HG03175 (cell line): Measurements from ENCODE around the gene ABTB2.
"Not testable (repeated sequence)": the region's sequence is repeated elsewhere in the genome, so short reads cannot be mapped to it uniquely, and the experiment has no call there.

Experiments
- ATAC-seq: cut with Tn5 transposase; IDR thresholded peaks from one replicate; pipeline ENCODE4 v1.9.1; 2021; ENCODE audit warnings: mild to moderate bottlenecking, moderate library complexity; ENCODE audit not compliant: unreplicated experiment

ABTB2 gene

DNA sequence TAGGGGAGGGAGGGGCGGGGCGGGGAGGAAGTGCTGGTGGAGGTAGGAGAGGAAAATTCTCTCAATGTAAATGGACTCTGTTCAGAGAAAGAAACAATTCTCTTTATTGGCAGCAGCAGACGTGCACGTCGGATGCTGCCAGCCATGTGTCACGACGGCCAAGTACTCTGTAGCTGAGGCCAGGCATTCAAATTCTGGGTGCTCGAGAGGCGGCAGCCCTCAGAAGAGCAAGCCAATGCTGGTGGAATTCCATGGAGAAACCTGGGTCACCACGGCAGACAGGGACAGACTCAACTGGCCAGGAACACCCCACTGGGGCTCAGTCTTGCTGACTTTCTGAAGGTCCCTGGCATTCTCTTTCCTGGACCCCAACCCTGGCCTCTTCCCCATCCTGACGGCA lies 90.8 kb downstream of the ABTB2 start:
- no peak for ATAC-seq

DNA sequence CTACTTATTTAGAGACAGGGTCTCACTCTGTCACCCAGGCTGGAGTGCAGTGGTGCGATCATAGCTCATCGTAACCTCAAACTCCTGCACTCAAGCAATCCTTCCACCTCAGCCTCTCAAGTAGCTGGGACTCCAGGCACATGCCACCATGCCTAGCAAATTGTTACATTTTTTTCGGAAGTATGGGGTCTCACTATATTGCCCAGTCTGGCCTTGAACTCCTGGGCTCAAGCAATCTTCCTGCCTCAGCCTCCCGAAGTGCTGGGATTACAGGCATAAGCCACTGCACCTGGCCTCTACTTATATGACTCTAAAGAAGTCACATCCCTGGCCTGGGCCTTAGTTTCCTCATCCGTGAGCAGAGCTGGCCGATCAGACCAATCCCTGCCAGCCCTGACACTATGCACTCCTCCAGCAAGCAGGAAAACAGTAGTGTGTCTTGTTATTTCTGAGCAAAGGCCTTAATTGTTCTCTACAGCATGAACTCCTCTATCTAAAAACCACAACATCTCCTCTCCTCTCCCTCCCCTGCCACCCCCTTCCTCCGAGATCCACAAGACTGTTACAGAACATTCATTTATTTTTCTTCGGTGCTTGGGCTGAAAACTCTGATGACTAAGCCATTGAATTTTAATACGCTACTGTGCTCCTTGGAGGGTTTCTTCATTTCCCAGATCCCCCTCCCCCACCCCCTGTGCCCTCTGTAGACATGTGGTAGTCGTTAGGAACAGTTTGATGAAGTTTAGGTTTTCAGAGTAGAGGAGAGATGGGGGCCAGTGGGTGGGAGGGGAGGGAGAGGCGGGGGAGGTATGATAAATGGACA lies 91.5 kb downstream of the ABTB2 start:
- ATAC-seq: no peak

DNA sequence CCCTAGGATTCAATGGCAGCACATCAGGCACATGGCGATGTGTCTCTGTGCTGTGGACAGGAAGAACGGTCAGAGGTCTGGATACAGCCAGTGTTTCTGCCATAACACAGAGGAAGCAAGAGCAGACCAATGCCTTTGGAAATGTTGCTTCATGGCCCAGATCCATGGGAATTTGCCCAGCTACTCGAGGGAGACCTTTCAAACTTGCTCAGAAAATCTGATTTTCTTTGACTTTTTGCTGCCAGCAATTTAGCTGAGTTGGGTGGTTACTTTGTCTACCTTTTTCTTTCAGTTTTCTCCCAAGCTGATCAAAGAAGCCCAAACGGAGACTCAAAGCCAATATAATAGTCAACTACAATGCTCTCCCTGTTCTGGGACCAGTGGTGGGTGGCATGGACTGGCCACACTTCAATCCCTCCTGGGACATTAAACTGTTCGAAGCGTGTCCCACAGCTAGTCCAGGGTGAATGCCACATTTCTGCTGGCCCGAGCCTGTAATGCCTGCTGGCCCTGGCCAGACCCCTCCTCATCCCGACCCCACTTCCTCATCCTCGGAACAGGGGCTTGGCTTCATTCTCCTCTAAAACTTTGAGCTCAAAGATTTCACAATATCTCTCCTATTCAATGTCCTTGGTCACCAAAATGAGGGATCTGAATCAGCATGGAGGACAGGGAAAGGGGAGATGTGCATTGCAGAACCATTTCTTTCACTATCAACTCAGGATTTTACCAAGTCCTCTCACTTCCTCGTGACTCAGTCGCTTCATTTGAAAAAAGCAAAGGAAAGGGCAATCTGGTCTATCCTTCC lies 93.3 kb downstream of the ABTB2 start:
- ATAC-seq: no peak

DNA sequence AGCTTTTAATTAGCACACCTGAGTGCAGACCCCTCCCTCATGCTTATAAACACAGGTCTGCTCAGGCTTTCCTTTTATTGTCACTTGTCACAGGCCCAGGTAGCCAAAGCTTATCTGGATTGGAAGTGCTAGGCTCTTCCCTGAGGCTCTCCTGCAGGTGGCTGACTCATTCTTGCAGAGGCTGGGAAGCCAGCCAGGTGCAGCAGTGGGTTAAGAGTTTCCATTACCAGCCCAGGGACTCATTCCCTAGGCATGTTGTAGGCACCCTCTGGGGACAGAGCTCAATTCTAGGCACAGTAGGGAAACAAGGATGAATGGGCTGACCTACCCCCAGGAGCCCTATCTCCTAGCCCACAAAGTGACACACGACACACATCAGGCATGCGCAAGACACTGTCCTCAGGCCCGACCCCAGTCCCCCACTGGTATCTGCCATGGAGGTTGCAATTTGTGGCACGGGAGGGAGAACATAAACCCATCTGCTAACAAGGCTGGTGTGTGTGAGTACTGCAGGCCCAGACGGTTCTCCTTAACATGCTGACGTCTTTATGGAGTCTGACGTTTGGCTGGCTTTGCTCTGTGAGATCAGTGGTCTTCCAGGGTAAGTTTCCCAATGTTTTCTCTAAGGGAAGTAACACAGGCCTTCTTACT lies 94.2 kb downstream of the ABTB2 start:
- no peak for ATAC-seq

DNA sequence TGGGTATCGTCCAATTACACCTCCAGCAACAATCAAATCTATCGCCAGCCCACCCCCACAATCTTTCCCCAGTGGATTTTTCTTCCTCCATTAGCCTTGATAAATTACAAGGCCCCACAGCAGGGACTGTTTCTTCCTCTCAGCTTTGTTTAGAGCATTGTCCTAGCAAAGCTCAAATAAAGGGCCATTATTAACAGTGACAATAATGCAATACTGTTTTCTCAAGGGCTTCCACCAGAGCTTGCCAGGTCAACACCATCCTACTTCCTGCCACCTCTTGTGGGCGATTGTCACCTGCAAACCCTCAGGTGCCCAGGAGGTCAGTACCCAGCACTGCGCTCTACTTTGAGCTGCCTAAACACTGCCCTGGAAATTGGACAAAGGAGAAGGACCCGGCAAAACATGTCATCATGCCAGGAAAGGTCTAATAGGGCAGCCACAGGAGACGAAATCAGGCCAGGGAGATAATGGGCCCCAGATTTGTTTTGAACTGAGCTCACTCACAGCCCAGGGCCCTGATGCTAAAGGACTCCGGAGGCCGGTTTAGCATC lies 95.2 kb downstream of the ABTB2 start:
- no peak for ATAC-seq

DNA sequence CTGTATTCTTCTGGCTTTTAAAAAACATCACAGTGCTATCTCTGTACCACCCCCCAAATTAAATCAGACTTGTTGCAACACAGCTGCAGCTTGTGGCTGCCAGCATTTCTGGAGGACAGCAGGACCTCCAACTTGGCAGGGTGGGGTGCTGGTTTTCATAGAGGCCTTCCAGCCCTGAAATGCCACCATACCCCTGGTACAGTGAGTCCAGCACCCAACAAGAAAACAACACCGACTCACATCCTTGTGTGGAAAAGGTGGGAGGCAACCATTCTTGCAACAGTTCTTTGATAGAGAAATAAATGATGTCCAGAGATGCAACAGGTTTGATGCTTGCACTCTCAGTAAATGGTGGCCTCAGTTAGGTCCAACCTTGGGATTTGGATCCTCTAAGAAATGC lies 96.0 kb downstream of the ABTB2 start:
- ATAC-seq: no peak

DNA sequence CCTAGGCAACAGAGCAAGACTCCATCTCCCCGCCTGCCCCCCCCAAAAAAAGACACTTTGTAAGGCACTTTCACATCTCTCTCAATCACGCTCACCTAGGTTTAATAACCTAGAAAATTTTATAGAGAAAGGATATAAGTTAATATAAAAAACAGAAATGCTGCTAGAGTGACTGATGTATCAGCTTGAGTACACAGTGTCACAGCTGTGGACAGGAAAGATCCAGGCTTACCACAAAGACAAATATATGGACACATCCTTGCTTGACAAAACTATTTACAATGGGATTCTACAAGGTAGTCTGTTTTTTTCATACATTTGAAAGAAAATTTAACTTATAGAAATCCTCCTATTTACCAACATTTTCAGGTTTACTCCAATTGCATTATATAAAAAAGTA lies 96.7 kb downstream of the ABTB2 start:
- no peak for ATAC-seq

DNA sequence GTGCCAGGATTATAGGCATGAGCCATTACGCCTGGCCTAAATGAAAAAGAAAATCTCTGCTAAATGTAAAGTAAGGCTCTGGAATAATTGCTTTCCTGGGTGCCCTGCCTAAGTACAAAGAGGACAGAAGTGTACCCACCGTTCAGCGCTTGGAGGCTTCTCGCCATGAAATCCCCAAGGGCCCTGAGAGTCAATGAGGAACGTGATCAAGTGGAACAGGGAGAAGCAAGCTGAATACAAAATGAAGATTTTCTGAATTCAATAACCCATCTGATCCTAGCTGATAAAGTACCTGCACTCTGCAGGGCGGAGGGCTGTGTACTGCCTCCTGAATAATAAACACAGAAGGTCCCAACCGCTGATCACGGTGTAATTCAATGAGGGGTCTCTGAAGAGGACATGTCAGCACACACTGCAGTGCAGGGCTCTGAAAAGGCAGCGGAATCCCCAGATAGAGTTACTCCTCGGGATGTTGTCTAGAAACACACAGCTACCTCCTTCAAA lies 97.7 kb downstream of the ABTB2 start:
- ATAC-seq: no peak

DNA sequence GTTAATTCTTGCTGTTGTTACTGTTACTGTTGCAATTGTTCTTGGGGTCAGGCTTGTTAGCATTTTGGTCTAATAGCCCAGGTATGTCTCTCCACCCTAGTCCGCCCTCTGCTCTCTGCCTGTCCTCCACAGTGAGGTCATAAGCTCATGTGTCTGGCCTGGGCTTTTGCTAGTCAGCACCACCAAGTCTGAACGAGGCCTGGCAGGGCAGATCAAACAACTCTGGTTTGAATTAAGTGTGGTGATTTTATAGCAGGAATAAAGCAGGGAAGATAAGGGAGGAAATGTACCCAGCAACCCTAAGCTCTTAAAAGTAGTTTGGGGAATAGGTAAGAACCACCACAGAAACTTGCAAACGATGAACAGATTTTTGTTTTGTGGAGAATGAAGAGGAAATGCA lies 98.7 kb downstream of the ABTB2 start:
- no peak for ATAC-seq

DNA sequence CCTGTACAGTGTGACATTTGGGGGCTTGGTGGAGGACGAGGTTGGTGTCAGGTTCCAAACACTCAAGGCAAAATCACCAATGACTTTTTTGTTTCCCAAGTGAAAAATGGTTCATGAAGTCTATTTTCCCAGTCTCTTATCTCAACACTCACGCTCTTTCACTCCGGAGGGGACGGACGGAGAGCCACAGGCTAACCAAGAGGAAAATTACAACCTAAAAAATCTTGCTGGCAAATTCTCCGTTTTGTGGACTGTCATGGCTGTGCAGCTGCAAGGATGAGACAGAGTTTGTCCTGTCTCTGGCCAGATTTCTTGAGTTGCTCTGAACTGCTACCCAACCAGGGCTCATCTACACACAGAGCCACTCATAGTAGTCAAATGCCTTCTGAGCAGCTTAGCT lies 101.2 kb downstream of the ABTB2 start:
- no peak for ATAC-seq

DNA sequence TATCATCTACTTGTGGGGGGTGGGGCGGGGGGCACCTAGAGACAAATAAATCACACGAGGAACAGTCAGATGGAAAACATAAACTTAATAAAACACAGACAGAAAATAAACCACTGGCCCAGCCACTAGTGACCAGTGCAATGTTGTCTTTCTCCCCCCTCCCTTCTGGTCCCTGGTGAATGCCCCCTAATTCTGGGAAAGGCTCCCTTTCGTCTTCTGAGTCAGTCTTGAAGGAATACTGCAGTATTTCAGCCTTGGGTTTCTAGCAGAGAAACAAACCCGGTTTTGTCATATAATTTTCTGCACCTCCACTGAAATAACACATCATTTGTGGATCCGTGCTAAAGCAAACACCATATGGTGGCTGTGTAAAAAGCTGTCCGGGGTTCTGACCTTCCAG lies 101.7 kb downstream of the ABTB2 start:
- ATAC-seq: no peak

DNA sequence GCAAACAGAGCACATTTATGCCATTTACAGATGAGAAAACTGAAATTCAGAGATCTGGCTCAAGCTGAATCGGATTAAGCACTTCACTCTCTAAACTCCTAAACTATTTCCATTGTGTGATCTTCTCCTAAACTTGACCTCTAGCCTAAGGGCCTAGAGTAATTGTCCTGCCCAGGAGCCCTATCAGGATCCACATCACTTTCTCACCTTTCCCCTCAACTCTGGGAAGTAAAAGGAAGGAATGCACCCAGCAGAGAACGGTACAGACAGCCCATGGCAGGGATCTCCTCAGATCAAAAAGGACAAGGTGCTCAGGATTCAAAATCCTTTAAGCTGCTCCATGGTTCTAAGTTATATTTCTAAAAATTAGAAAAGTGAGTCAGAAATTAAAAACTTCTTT lies 102.7 kb downstream of the ABTB2 start:
- no peak for ATAC-seq

DNA sequence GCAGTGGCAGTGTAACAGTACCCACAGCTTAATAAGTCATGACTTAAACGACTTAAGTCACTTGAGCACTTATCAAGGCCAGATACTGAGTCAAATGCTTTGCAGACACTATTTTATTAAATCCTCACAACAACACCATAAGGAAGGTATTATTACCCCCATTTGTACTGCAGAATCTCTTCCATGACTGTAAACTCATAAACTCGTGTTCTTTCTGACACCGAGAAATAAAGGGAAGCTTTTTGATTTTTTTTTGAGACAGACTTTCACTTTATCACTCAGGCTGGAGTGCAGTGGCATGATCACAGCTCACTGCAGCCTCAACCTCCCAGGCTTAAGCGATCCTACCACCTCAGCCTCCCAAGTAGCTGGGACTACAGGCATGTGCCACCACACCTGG lies 103.8 kb downstream of the ABTB2 start:
- ATAC-seq: no peak

DNA sequence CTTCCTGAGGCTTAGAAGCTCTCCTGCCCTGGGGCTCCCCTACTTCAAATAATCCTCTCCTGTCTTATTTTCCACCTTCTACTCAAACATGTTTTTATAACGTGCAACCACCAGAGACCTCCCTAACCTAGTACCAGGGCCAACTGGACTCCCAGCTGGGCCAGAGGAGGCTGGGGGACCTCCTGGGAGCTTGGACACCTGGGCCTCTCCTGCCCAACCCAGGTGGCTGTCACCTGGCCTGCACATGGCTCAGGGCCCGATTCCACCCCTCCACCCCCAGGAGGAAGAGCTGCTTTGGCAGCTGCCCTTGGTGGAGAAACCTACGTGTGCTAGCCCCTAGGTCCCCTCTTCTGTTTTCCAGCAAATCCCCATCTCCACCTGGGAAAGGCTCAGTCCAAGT lies 105.2 kb downstream of the ABTB2 start:
- ATAC-seq: no peak

DNA sequence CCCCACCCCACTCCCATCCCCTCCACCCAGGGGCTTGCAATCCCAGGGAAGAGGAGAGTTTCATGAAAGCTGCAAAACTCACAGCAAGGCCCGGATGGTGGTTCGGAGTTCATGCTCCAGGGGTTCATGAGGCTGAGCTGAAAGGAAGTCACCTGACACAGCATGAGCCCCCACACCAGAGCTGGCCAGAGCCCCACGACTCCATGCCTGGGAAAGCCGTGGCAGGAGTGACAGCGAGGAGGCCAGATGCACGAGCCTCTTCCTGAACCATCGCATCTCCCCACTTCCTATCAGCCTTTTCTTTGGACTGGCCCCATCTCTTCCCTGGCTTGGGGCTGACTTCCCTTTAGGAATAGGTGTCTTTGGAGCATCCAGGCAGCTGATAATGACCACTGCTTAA lies 105.8 kb downstream of the ABTB2 start:
- no peak for ATAC-seq

DNA sequence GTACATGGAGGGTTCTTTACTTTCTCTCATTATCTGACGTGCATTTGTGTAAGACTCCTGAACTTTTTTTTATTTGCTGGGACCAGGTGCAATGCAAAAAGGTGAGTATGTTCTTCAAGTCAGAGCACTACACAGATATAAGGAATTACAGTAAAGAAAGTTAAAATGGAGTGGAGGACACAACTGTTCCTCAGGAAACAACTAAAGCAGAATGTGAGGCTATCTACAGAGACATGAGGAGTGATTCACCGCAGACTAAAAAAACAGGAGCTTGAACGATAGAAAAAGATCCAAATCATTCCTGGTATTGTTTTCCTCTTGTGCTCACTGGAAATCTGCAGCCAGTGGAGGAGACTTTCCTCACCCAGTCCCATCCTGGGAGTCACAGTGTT lies 106.2 kb downstream of the ABTB2 start:
- no peak for ATAC-seq

DNA sequence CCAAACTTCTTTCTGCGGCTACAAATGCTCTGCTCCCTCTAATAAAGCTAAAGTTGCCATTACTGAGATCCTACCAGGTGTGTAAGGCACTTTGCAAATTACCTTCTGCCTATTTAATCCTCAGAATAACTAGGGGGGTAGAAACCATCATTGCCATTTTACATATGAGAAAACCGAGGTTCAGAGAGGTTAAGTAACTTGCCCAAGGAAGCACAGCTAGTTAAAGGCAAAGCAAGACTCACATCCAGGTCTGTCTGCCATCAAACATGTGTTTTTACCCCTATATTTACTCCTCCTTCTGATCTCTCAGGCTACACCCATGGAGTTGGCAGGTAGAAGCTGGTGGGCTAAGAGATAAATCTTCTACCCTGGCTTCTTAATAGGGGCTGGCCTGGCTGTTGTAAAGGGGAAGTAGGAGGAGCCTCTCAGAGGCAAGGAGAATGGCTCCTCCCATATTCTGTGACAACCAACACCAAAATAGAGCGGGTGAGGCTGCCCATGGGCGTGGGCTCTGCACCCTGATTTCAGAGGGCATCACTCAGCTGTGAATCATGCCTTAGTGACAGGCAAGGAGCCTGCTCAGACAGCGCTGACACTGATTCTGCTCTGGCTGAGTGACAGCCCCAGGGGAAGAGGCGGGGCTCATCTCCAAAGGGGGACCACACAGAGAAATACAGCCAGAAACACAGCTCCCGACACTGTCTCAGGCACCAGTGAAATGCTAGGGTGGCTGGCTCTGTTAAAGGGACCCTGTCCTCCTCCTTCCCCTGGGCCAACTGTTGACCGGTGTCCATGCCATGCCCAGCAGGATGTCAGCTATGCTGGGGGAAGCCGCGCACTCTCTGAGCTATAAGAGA lies 106.8 kb downstream of the ABTB2 start:
- peak; percentile 82 for ATAC-seq

DNA sequence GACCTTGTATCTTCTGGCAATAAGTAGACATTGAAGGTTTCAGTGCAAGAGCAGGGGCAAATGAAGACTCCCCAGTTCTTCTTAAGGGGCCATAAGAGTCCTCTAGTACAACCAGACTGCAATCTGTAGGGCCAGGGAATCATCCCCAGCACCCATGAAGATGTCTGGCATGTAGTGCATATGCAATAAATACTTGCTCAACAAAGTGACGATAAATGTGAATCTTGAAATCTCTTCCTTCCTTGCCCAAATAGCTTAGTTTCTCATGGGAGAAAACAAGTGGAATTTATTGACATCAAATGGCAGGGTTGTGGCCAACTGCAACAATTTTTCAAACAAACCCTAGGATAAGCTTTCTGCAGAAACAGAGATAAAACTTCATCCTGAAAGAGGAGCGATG lies 107.6 kb downstream of the ABTB2 start:
- no peak for ATAC-seq

DNA sequence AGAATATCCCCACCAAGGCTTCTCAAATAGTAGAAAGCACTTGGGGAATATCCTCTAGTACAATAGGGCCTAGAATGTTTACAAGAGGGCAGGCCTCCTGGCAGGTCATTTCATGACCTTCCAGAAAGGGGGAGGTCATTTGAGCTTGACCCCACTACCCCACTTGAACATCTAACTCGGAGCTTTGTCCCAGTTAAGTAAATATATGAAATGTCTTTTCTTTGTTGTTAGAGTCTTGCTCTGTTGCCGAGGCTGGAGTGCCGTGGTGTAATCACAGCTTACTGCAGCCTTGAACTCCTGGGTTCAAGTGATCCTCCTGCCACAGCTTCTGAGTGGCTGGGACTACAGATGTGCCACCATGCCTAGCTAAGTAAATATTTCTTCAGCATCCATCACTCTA lies 108.4 kb downstream of the ABTB2 start:
- no peak for ATAC-seq

DNA sequence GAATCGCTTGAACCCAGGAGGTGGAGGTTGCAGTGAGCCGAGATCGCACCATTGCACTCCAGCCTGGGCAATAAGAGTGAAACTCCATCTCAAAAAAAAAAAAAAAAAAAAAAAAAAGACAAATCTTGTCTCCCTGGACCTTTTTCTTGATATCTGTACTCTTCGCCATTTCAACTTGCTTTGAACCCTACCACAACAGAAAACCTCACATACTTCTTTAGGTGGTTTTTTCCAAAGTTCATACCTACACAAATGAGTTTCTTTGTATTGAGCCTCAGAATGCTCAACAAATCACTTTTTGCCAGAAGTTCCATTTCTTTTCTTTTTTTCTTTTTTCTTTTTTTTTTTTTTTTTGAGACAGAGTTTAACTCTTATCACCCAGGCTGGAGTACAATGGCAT lies 111.3 kb downstream of the ABTB2 start:
- ATAC-seq: not testable (repeated sequence)
